AG10803 (cell line): ENCODE results near the gene GRIK5.

Source experiments
- DNase-seq: peaks from one replicate; pipeline ENCODE4 v3.0.0; 2010; ENCODE audit warnings: low read depth
- H3K4me3 ChIP-seq: 2 replicates; pipeline ENCODE4 v1.5.1; 2011; ENCODE audit warnings: mild to moderate bottlenecking, low read length, control low read depth
- CTCF ChIP-seq: conservative IDR thresholded peaks from 2 replicates; pipeline ENCODE4 v1.5.1; 2011; ENCODE audit warnings: mild to moderate bottlenecking, low read length, control low read depth, inconsistent platforms

GRIK5 gene

GRCh38 chr19:41971363-41971762, 98.6 kb downstream of the GRIK5 start:
- TF ChIP-seq CTCF = no peak
- H3K4me3 ChIP-seq = no peak overlapping the region
- DNase-seq = no peak

GRCh38 chr19:41969772-41970458, 100.1 kb downstream of the GRIK5 start:
- no peak for DNase-seq
- H3K4me3 ChIP-seq = no peak overlapping the region
- no peak for TF ChIP-seq CTCF

- no peak overlapping the region for H3K4me3 ChIP-seq
- no peak for DNase-seq
- TF ChIP-seq CTCF = no peak
These were observed 101.0 kb downstream of the GRIK5 start for GRCh38 chr19:41968751-41969595.

- H3K4me3 ChIP-seq = no peak overlapping the region
- DNase-seq = no peak
- no peak for TF ChIP-seq CTCF
These were observed 102.8 kb downstream of the GRIK5 start for GRCh38 chr19:41967054-41967783.

GRCh38 chr19:41965106-41965505, 104.9 kb downstream of the GRIK5 start:
- TF ChIP-seq CTCF = no peak
- H3K4me3 ChIP-seq = no peak overlapping the region
- DNase-seq = no peak

GRCh38 chr19:41960973-41961372, 109.0 kb downstream of the GRIK5 start:
- H3K4me3 ChIP-seq = no peak overlapping the region
- DNase-seq = no peak
- no peak for TF ChIP-seq CTCF
